HL-60 (cell line): Measurements from ENCODE around the gene FRMD5.
"Not testable (repeated sequence)": the region's sequence is repeated elsewhere in the genome, so short reads cannot be mapped to it uniquely, and the experiment has no call there.

Experiments used
- DNase-seq, 2 experiments: peaks; one replicate each; pipeline ENCODE4 v3.0.0-alpha.2; 2010 to 2020; ENCODE audit warnings: low read depth in 1 of 2, low spot score in 1 of 2
- H3K27ac ChIP-seq: fragments of 250-450 bp; sonication (Bioruptor Pico); replicated peaks from 2 replicates; pipeline ENCODE4 v1.5.1; 2020; ENCODE audit warnings: mild to moderate bottlenecking, moderate library complexity
- H3K27me3 ChIP-seq: fragments of 250-450 bp; sonication (Bioruptor Pico); 2 replicates; pipeline ENCODE4 v1.5.1; 2021; ENCODE audit warnings: mild to moderate bottlenecking, moderate library complexity; ENCODE audit not compliant: insufficient read depth, poor library complexity, severe bottlenecking
- H3K4me3 ChIP-seq: replicated peaks from 2 replicates; pipeline ENCODE4 v1.5.1; 2011; ENCODE audit warnings: mild to moderate bottlenecking, control low read depth, low read length; ENCODE audit not compliant: insufficient read depth
- CTCF ChIP-seq: IDR thresholded peaks from one replicate; pipeline ENCODE4 v1.5.1; 2011; ENCODE audit warnings: low read length, control low read depth, inconsistent platforms; ENCODE audit not compliant: insufficient read depth
- GABPA ChIP-seq: IDR thresholded peaks from 2 replicates; pipeline ENCODE4 v1.6.1; 2012; ENCODE audit warnings: low read depth
- POLR2AphosphoS5 ChIP-seq: IDR thresholded peaks from 2 replicates; pipeline ENCODE4 v1.6.1; 2012; ENCODE audit warnings: low read depth
- REST ChIP-seq: IDR thresholded peaks from 2 replicates; pipeline ENCODE4 v1.6.1; 2012; ENCODE audit warnings: low read depth; ENCODE audit not compliant: insufficient replicate concordance
- SPI1 ChIP-seq: IDR thresholded peaks from 2 replicates; pipeline ENCODE4 v1.6.1; 2012; ENCODE audit warnings: low read depth, mild to moderate bottlenecking, borderline replicate concordance

Gene FRMD5

GRCh38 chr15:43845421-43845820 lies 349.6 kb downstream of the FRMD5 start:
- no peak overlapping the region for H3K27ac ChIP-seq
- H3K27me3 ChIP-seq: no peaks in the 10 kb centered on the region
- DNase-seq: no peak
- H3K4me3 ChIP-seq: no peak overlapping the region
- no peak for TF ChIP-seq REST
- no peak for TF ChIP-seq GABPA
- TF ChIP-seq SPI1: no peak
- no peak for TF ChIP-seq CTCF
- TF ChIP-seq POLR2AphosphoS5: no peak

- not testable (repeated sequence) for H3K27ac ChIP-seq, H3K27me3 ChIP-seq, H3K4me3 ChIP-seq, DNase-seq
These were observed 362.6 kb downstream of the FRMD5 start for GRCh38 chr15:43832485-43832884.

GRCh38 chr15:43831519-43832052 lies 363.5 kb downstream of the FRMD5 start:
- H3K27ac ChIP-seq, DNase-seq, H3K4me3 ChIP-seq, H3K27me3 ChIP-seq: not testable (repeated sequence)

- DNase-seq, H3K27me3 ChIP-seq, H3K4me3 ChIP-seq, H3K27ac ChIP-seq: not testable (repeated sequence)
These were observed 364.3 kb downstream of the FRMD5 start for GRCh38 chr15:43830691-43831275.

GRCh38 chr15:43829951-43830540 lies 365.0 kb downstream of the FRMD5 start:
- DNase-seq, H3K4me3 ChIP-seq, H3K27me3 ChIP-seq, H3K27ac ChIP-seq: not testable (repeated sequence)

GRCh38 chr15:43828061-43828657 lies 366.9 kb downstream of the FRMD5 start:
- no peaks in the 10 kb centered on the region for H3K27me3 ChIP-seq
- peak overlapping the region; percentile 83 for H3K4me3 ChIP-seq
- TF ChIP-seq SPI1: no peak
- no peak for TF ChIP-seq GABPA
- TF ChIP-seq POLR2AphosphoS5: no peak
- no peak for TF ChIP-seq CTCF
- no peak for TF ChIP-seq REST
- DNase-seq: no peak
- H3K27ac ChIP-seq: peak overlapping the region; percentile 85
